GM23248 (cell line): ENCODE data around the gene STKLD1. TPM values are rescaled to one million over a fixed set of nuclear protein-coding genes. Genes with fewer than 3 reads are reported as not detected.
"Not testable (repeated sequence)": the region's sequence is repeated elsewhere in the genome, so short reads cannot be mapped to it uniquely, and the experiment has no call there.

ENCODE experiments used
- DNase-seq: peaks from one replicate; pipeline ENCODE4 v3.0.0-alpha.2; 2015
- H2AFZ ChIP-seq: fragments of 200-600 bp; sonication (generic); 2 replicates; pipeline ENCODE4 v1.6.1; 2016; ENCODE audit warnings: antibody characterized with exemption
- H3F3A ChIP-seq: fragments of 200-600 bp; sonication (generic); 2 replicates; pipeline ENCODE4 v1.6.1; 2016; ENCODE audit warnings: mild to moderate bottlenecking, antibody characterized with exemption, mixed run types; ENCODE audit not compliant: insufficient read depth
- H3K27ac ChIP-seq: fragments of 200-600 bp; sonication (generic); 2 replicates; pipeline ENCODE4 v1.5.1; 2016; ENCODE audit warnings: mild to moderate bottlenecking
- H3K27me3 ChIP-seq: fragments of 200-600 bp; sonication (generic); replicated peaks from 2 replicates; pipeline ENCODE4 v1.6.1; 2016; ENCODE audit warnings: mild to moderate bottlenecking; ENCODE audit not compliant: insufficient read depth
- H3K36me3 ChIP-seq: fragments of 200-600 bp; sonication (generic); 2 replicates; pipeline ENCODE4 v1.6.1; 2016; ENCODE audit warnings: low read depth, mild to moderate bottlenecking
- H3K4me1 ChIP-seq: fragments of 200-600 bp; sonication (generic); 2 replicates; pipeline ENCODE4 v1.6.1; 2016; ENCODE audit warnings: mild to moderate bottlenecking; ENCODE audit not compliant: insufficient read depth
- H3K4me2 ChIP-seq: fragments of 200-600 bp; sonication (generic); one replicate; pipeline ENCODE4 v1.6.1; 2016; ENCODE audit warnings: mild to moderate bottlenecking; ENCODE audit not compliant: unreplicated experiment
- H3K4me3 ChIP-seq: fragments of 200-600 bp; sonication (generic); 2 replicates; pipeline ENCODE4 v1.5.1; 2016; ENCODE audit warnings: mild to moderate bottlenecking
- H3K79me2 ChIP-seq: fragments of 200-600 bp; sonication (generic); 2 replicates; pipeline ENCODE4 v1.6.1; 2016; ENCODE audit warnings: mild to moderate bottlenecking; ENCODE audit not compliant: insufficient read depth
- H3K9ac ChIP-seq: fragments of 200-600 bp; sonication (generic); 2 replicates; pipeline ENCODE4 v1.6.1; 2016; ENCODE audit warnings: mild to moderate bottlenecking
- H3K9me2 ChIP-seq: fragments of 200-600 bp; sonication (generic); 2 replicates; pipeline ENCODE4 v1.6.1; 2016; ENCODE audit warnings: mixed run types, mild to moderate bottlenecking, moderate library complexity; ENCODE audit not compliant: insufficient read depth
- H3K9me3 ChIP-seq: fragments of 200-600 bp; sonication (generic); one replicate; pipeline ENCODE4 v1.6.1; 2017; ENCODE audit warnings: low read depth
- H4K20me1 ChIP-seq: fragments of 200-600 bp; sonication (generic); 2 replicates; pipeline ENCODE4 v1.6.0; 2016; ENCODE audit not compliant: insufficient read depth
- EZH2 ChIP-seq: fragments of 200-600 bp; sonication (generic); IDR thresholded peaks from 2 replicates; pipeline ENCODE4 v1.6.1; 2018; ENCODE audit warnings: antibody characterized with exemption, mild to moderate bottlenecking; ENCODE audit not compliant: insufficient read depth, poor library complexity, severe bottlenecking
- EZH2phosphoT487 ChIP-seq: fragments of 200-600 bp; sonication (generic); IDR thresholded peaks from 2 replicates; pipeline ENCODE4 v1.6.1; 2018; ENCODE audit warnings: antibody characterized with exemption, moderate library complexity, mild to moderate bottlenecking, low read depth; ENCODE audit not compliant: insufficient read depth
- WGBS, 2 experiments: methylation state at CpG; one replicate each; pipeline ENCODE4 v1.1.6; 2015 to 2017; ENCODE audit warnings: low lambda C conversion rate in 2 of 2, low coverage in 1 of 2; ENCODE audit errors: missing lambda C conversion rate in 2 of 2; 5-methylcytosine and 5-hydroxymethylcytosine counted together
- in situ Hi-C: fragments of 300-500 bp; cut with MboI; formaldehyde crosslinking; loops from 2 replicates; pipeline ENCODE4 v1.15.0; 2020
- polyA plus RNA-seq: library from polyadenylated mRNA; unstranded; fragments of >200 nt; fragmentation: Nextera tagmentation; extraction: Ambion mirVana; gene quantifications from 2 replicates; pipeline ENCODE4 v1.2.1, GENCODE V29; 2016
- total RNA-seq: library from RNA; depleted of rRNA; stranded (reverse); fragments of >200 nt; shearing (Covaris generic); gene quantifications from 2 replicates; pipeline ENCODE4 v1.2.3, GENCODE V29; 2014

STKLD1 gene
- total and polyA plus RNA-seq, 2 experiments from 2014 or later = 0.32 to 0.38 TPM

DNA sequence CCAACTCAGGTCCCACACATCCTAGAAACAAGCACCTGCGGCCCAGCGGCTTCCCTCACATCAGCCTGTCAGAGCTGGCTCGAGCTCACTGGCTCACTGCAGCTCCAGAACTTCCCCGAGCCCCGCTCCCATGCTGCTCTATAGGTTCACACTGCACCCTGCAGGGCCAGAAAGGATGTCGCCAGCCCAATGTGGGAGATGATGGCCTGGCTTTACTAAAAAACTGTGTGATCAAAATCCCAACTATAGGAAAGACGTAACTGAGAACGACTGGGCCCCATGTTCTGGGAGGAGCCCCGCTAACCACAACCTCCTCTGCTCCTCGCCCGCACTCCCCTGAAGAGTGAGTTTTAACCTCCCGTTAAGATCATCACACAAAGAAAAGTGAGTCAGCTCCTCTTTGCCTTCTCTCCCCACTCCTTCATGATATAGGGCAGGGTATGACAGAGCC is 4.9 kb upstream of the STKLD1 start:
- Histone ChIP-seq H3K36me3 (peaks cover 22% of the 10 kb centered on the region), H2AFZ (no peak overlapping the region), H3K9me3 (no peaks in the 10 kb centered on the region), H4K20me1 (peaks cover 66% of the 10 kb centered on the region), H3K4me3 (0 out of 2 replicates have a peak overlapping the region, but pooled peaks have one; percentile 11), H3K4me2 (peak overlapping the region; percentile 17), H3K27ac (peak overlapping the region; percentile 93), H3K9ac (peak overlapping the region; percentile 38), H3K27me3 (no peaks in the 10 kb centered on the region), H3K9me2 (no peaks in the 10 kb centered on the region), H3K4me1 (peaks cover 56% of the 10 kb centered on the region), H3F3A (peaks cover 40% of the 10 kb centered on the region), H3K79me2 (peaks cover 95% of the 10 kb centered on the region)
- TF ChIP-seq EZH2phosphoT487 = no peak
- no peak for TF ChIP-seq EZH2
- DNase-seq = peak; percentile 47
- in situ Hi-C loops = no loop called here
- WGBS, 2 experiments = 66 to 69% methylated on average over 12 of the region's 12 CpGs

DNA sequence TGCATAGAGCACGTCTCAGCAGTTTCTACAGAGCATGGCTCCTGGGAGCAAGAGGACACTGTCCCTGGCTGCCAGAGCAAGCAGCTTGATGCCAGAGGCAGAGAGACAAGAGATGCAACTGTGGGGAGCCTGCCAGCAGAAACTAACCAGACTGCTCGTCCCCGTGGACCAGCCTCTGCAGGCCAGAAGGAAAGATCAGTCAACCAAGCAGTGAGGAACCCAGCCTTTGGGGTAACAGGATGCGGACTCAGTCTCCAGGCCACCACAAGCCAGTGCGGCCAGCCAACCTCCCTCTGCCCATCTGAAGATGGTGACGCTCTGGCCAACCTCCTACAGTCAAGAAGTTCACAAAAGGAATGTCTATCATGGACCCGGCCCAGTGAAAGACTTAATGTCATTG is 4.0 kb upstream of the STKLD1 start:
- peaks cover 18% of the 10 kb centered on the region for H3K36me3 ChIP-seq
- peaks cover 62% of the 10 kb centered on the region for H3K4me1 ChIP-seq
- H3K9ac ChIP-seq = peak overlapping the region; percentile 38
- no peak for DNase-seq
- H3K27ac ChIP-seq = peak overlapping the region; percentile 93; the same call in 1 of the 2 replicates
- TF ChIP-seq EZH2phosphoT487 (no peak), EZH2 (no peak)
- peaks cover 57% of the 10 kb centered on the region for H4K20me1 ChIP-seq
- peak overlapping the region; percentile 17 for H3K4me2 ChIP-seq
- in situ Hi-C loops = no loop called here
- WGBS, 2 experiments = 36 to 40% methylated on average over 7 of the region's 7 CpGs
- H3K9me3 ChIP-seq = no peaks in the 10 kb centered on the region
- peaks cover 46% of the 10 kb centered on the region for H3F3A ChIP-seq
- H3K27me3 ChIP-seq = no peaks in the 10 kb centered on the region
- H3K9me2 ChIP-seq = no peaks in the 10 kb centered on the region
- H3K79me2 ChIP-seq = peaks cover 87% of the 10 kb centered on the region
- peak overlapping the region; percentile 11; the same call in 1 of the 2 replicates for H3K4me3 ChIP-seq
- H2AFZ ChIP-seq = no peak overlapping the region

DNA sequence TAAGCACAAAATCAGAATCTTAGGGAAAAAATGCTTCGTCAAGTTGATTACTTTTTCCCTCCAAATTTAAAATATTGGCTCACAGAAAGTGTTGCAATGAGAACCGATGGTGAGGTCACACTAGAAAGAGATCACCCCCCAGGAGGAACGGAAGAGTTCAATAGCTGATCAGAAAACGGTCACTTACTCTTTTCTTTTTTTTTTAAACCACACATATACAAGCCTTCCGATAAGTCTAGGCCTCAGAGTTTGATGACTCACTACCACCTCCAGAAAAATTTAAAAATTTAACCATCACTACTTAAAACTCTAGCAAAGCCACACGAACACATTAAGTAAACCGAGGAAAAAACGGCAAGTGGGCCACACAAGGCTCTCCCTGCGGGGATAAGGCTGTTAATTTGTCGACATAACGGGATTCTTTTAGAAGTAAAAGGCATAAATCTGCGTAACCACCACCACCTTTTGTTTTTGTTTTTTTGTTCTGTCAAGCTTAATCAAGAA is 1.5 kb upstream of the STKLD1 start:
- TF ChIP-seq EZH2 (no peak), EZH2phosphoT487 (no peak)

DNA sequence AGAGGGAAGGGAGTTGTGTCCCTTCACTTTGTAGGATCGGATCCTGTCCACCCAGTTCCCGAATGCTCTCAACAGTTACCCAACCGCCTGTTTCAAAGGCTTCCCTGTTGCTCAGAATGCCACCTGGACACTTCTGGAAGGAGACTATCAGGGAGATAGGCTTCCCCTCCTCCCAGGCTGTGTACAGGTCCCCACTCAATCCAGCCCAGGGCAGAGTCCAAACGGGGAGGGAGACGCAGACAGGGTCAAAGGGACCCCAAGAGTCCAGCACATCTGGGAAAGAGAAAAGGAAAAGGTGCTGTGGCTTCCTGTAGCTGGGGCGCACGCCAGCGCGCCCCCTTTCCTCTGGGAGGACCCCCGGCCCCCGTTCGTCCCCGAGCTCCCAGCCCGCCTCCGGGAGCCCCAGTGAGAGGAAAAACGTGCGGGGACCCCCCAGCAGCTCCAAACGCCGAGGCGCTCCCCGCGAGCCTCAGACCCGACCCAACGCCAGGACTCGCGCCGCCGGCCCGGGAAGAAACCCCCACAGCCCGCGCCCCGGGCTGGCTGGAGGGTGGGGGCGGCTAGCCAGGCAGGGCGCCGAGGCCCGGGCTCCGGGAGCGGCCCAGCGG is 946 bp upstream of the STKLD1 start:
- Histone ChIP-seq H3K79me2 (peaks cover 56% of the 10 kb centered on the region), H3K4me1 (peaks cover 47% of the 10 kb centered on the region), H3K9me2 (no peaks in the 10 kb centered on the region), H3K27ac (peak overlapping the region; percentile 93), H3F3A (peaks cover 56% of the 10 kb centered on the region), H3K4me3 (peak overlapping the region; percentile 83), H2AFZ (no peak overlapping the region), H3K36me3 (peaks cover 7% of the 10 kb centered on the region), H4K20me1 (peaks cover 29% of the 10 kb centered on the region; the same call in 1 of the 2 replicates), H3K9ac (peak overlapping the region; percentile 100), H3K27me3 (no peaks in the 10 kb centered on the region), H3K4me2 (peak overlapping the region; percentile 89), H3K9me3 (no peaks in the 10 kb centered on the region)
- in situ Hi-C loops = no loop called here
- peak; percentile 77 for DNase-seq
- 1% methylated on average over 32 to 37 of the region's 39 CpGs for WGBS, 2 experiments
- no peak for TF ChIP-seq EZH2
- TF ChIP-seq EZH2phosphoT487 = no peak

More for the DNA sequence above, 1.5 kb upstream of the STKLD1 start:
- Histone ChIP-seq H3K9ac (peak overlapping the region; percentile 100), H3K27ac (peak overlapping the region; percentile 93), H3K9me3 (no peaks in the 10 kb centered on the region), H2AFZ (no peak overlapping the region), H3F3A (peaks cover 56% of the 10 kb centered on the region), H3K4me2 (peak overlapping the region; percentile 89), H3K9me2 (no peaks in the 10 kb centered on the region), H3K36me3 (peaks cover 12% of the 10 kb centered on the region), H3K4me3 (peak overlapping the region; percentile 83), H3K27me3 (no peaks in the 10 kb centered on the region), H4K20me1 (peaks cover 35% of the 10 kb centered on the region), H3K4me1 (peaks cover 50% of the 10 kb centered on the region), H3K79me2 (peaks cover 62% of the 10 kb centered on the region)
- DNase-seq = peak; percentile 91
- in situ Hi-C loops = no loop called here
- WGBS, 2 experiments = 1 to 4% methylated on average over 12 of the region's 12 CpGs

DNA sequence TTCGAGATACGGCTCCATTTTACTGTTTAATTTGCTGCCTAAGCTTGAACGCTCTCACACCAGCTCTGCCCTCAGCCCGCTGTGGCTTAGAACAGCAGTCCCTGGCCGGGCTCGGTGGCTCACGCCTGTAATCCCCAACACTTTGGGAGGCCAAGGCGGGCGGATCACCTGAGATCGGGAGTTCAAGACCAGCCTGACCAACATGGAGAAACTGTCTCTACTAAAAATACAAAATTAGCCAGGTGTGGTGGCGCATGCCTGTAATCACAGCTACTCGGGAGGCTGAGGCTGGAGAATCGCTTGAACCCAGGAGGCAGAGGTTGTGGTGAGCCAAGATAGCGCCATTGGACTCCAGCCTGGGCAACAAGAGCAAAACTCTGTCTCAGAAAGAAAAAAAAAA is 1.1 kb downstream of the STKLD1 start:
- H4K20me1 ChIP-seq, H3K9me2 ChIP-seq, H3K36me3 ChIP-seq, in situ Hi-C loops, H3K9me3 ChIP-seq, DNase-seq, H2AFZ ChIP-seq, H3K27me3 ChIP-seq: not testable (repeated sequence)
- Histone ChIP-seq H3K9ac (peak overlapping the region; percentile 100; the same call in 1 of the 2 replicates), H3K79me2 (peaks cover 35% of the 10 kb centered on the region), H3K4me1 (peaks cover 28% of the 10 kb centered on the region), H3K4me2 (peak overlapping the region; percentile 85), H3K4me3 (peak overlapping the region; percentile 83), H3K27ac (peak overlapping the region; percentile 93), H3F3A (peaks cover 48% of the 10 kb centered on the region)
- 48 to 51% methylated on average over 14 of the region's 14 CpGs for WGBS, 2 experiments
